NCI-H1105 (cell line): ENCODE data around the gene RNASE12.
"Not testable (repeated sequence)": the region's sequence is repeated elsewhere in the genome, so short reads cannot be mapped to it uniquely, and the experiment has no call there.

Experiments
- DNase-seq: peaks from one replicate; lab custom pipeline; 2025; lab: John Stamatoyannopoulos, UW

Gene RNASE12

DNA sequence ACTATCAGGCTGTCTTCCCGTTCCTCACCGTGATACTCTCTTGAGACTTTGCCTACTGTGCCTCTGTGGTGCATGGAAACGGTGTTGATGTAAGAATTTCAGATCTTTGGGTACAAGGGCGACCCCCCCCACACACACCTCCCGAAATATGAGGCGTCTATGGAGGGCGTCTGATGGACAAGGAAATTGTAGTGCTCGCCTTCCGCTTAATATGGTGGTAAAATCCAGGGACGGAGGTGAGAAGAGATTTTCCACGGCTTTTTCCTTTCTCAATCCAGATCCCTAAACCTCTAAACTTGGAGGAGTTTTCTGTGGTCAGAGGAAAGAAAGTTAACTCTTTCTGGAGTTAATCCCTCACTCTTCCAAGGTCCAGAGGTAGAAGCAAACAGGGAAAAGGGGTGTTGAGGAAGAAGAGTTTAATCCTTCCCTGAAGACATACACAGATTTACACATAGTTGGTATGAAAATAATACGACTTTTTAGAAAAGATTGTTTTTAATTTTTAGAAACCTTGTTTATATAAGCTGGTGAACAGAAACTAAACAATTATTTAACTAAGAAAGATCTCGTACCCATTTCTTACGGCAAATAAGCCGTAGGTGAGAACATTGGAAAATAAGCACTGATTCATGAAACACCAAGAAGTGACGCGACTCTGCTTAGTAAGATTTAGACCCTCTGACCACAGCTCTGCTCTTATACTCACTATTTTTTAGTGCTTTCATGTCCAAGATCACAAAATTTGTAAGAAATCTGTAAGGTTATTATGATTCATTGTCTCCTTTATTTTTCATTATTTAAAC lies 23.1 kb upstream of the RNASE12 start:
- DNase-seq = no peak

DNA sequence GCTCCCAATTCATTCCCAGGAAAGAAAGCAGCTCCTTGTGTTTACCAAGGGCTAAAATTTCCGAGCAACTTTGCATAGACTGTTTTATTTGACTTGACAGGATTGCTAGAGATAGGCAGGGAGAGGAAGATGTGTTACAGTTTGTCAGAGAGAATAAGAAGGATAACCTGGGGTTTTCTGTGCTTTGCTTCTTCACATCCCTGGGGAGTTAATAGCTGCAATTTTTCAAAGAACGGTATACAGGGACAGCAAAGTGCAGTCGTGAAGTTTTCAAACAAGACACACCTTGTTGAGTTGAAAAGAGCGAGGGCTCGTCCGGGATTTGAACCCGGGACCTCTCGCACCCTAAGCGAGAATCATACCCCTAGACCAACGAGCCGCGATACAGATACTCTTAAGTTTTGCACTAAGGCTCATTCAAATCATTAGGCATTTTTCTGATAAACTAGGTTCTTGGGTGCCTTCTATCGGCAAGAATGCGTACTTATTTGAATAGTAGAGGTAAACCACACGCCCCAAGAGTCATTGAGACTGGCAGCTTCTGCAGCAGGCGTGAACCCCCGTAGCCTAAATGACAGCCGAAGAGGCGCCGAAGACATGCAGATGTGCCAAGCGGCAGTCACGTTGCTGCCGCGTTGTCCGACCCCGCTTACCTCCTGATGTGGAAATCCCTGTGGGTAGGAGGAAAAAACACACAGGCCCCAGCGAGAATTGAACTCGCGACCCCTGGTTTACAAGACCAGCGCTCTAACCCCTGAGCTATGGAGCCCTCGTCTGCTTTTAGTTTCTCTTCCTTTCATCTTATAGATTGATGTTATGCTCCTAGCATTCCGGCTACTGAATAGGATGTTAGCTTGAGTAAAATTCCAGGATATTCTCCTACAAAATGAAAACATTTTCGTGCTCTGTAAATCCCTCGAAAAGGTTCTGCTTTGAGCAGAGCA lies 22.2 kb upstream of the RNASE12 start:
- DNase-seq = peak; percentile 93

DNA sequence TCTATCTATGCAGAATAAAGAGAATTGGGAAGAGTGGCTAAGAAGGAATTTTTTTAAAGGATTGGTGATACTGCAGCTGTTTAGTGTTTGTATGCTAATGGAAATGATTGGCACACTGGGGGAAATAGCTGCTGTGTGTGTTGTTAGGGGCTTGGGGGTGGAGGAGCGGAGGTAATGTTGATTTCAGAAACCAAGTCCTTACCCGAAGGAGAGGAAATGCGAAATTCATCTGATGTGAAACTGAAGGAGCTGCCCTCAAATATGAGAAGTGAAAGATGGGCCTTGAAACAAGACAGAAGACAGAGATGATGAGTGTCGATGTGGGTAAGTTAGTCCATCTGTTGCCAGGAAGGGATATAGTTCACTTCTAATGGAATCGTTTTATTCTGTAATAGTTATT lies 21.2 kb upstream of the RNASE12 start:
- no peak for DNase-seq

DNA sequence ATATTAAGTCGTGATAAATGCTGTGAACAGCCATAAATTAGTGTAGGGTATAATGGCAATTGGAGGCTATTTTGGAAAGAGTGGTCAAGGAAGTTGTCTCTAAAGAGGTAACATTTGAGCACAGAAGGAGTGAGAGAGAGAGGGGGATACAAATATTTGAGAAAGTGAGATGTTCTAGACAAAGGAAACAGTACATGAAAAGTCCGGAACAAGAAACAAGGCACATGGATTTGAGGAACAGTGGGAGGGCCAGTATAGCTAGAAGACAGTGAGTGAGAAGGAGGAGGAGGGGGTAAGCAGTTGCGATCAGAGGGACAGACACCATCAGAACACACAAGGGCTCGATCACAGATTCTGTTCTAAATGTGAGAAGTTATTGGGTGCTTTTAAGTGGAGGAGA lies 20.1 kb upstream of the RNASE12 start:
- DNase-seq = no peak

DNA sequence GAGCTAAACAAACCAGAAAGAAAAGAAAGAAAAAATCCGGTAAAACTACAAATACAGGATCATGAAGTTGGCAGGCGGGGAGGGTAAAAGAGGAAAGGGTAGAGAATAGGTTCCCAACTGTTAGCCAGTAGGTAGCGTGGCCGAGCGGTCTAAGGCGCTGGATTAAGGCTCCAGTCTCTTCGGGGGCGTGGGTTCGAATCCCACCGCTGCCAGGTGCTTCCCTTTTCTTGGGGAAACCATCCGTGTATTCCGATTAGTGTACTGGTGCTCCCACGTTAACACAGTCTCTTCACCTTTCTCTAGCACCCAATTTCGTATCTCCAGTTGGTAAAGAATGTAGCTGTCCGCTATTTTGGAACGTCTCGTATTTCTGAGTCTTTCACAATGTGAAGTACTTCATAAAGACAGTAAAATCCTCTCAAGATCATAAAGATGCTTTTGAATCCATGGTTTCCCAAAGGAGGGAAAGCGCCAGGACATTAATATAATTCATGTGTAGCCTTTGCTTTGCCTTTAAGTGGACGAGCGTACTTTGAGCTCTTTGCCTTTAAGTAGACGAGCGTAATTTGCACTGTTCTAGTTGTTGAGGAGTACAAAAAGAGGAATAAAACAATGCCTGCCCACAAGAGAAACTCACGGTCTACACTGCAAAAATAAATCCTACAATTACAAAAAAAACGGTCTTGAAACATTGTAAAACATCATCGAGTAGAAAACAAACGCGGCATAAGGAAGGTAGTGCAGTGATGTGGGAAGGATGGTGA lies 19.0 kb upstream of the RNASE12 start:
- DNase-seq = peak; percentile 77

DNA sequence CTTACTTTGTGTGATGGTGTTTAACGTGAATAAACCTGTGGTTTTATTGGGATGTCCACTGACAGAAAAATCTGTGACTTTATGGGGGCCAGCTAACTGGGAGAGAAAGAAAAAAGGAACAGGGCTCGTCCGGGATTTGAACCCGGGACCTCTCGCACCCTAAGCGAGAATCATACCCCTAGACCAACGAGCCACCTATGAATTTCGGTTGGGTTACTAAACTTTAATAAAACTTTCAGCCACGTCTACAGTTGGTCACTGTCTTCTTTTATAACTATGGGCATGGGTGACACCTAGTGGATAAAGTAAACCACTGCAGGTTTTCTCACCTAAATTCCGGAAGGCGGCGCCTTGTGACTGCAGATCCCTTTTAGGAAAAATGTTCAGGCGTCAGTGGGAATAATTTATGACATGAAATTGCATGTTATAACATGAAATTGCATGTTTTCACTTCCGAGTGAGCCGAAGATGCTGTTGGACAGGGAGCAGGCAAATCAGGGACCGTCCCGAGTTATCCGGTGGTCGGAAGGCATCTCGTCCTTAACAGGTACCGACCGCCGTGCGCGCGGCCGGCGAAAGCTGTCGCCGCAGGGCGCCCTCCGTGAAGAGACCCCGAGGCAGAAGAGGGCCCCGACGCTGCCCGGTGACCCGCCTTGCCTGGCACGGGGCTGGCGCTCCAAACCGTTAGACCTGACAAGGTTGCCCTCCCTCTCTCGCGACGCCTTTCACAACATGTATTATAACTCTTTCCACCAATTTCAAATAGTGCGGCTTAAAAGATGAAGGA lies 18.2 kb upstream of the RNASE12 start:
- peak; percentile 79 for DNase-seq

DNA sequence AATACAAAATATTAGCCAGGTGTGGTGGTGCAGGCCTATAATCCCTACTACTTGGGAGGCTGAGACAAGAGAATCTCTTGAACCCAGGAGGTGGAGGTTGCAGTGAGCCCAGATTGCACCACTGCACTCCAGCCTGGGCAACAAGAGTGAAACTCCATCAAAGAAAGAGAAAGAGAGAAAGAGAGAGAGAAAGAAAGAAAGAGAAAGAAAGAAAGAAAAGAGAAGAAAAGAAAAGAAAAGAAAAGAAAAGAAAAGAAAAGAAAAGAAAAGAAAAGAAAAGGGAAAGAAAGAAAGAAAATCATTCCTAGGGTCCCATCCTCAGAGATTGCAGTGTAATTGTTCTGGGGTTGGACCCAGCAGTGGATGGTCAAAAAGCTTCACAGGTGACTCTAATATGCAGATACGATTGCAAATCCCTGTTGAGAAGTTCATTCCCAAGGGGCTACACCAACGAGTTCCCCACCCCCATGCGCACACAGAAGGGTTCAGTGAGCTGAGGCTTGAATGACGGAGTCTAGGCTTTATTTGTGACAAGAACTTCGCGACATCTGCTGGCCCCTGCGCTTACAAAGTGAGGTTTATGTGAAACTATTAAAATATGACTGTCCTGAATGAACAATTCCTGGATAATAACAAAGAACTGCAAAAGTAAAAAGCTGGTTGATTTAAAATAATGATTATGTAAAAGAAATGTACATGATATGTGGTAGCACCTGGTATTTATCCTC lies 17.4 kb upstream of the RNASE12 start:
- DNase-seq = no peak

DNA sequence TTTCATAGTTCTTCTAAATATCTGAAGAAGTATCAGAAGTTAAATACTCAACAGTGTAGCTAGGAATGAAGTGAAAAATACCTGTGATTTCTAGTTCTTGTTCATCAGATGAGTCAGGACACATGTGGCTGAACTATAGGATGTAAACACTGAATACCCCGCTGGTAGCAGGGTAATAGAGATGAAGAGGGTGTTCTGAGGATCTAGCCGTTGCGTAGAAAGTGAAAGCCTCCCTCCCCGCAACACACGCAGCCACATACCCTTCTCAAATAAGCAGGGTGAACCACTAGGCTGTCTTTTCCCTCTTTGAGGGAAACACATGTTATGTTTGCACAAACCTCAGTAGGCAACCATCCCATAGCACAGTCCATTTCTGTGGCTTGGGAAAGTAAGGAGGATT lies 16.4 kb upstream of the RNASE12 start:
- no peak for DNase-seq

DNA sequence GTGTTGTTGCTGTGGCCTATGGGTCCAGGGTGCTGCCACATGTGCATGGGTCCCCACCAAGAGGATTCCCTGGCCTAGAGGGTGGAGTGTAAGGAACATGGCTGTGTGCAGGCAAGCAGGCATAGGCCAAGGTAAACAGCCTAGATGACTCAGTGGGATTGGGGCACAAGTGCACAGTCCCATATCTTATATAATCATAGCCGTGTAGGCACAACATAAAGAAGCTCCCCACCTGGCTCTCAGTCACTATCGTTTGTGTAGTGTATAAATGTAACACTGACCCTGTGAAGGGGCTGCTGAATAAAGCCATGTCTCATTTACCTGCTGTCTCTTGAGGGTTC lies 15.7 kb upstream of the RNASE12 start:
- no peak for DNase-seq

DNA sequence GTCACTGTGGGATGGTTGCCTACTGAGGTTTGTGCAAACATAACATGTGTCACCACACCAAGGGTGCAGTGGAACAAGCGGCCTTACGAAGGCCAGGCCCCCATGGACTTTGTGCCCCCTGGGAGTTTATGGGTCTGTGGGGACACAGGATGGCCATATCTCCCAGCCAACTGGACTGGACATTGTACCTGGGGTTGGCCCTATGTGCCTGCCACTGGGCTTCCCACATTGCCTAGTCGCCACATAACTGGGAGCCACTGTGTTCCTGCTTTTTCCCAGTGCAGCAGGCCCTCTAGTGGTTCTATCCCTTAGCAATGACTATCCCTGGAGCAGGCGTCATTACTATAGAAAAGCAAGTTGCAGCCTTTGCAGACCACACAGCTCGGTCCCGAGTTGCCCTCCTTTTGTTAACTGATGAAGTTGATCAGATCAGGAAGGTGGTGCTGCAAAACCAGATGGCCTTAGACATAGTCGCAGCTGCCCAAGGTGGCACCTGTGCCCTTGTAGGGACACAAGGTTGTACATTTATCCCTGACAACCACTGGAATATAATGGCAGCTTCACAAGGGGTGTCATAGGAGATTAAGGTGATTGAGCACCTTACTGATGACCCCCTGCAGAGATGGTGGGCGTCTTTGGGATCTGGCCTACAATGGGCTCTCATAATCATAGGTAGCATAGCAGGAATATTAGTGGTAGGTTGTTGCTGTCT lies 15.2 kb upstream of the RNASE12 start:
- DNase-seq = no peak

DNA sequence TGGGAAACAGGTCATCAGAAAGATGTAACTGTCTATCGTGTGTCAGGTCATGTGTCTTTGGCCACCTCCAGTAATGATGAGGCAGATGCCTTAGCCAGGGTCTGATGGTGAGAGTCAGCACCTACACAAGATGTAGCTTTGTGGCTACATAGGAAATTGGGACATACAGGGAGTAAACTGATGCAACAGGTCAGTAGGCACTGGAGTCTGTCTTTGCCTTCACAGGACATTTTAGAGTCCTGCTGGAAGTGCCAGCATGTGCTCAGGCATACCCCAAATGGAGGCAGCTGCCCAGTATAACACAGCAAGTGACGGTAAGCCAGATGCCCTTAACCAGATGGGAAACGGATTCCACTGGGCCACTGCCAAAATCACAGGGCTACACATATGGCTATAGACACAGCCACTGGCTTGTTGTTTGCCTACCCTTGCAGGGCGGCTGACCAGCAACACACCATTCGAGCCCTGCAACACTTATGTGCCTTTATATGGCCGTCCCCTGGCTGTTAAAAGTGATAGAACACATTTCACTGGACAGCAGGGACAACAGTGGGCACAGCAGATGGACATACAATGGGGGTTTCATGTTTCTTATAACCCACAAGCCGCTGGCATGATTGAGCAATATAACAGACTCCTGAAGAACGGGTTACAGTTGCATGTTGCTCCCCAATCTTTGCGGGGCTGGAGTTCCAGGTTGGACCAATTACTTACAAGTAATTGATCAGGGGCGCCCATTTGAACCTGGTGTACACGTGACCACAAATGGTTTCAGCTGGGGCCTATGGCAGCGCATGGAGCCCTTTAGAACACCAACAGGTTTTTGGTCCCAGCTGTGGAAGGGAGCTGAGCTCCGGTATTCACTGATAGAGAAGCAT lies 12.9 kb upstream of the RNASE12 start:
- DNase-seq = no peak

DNA sequence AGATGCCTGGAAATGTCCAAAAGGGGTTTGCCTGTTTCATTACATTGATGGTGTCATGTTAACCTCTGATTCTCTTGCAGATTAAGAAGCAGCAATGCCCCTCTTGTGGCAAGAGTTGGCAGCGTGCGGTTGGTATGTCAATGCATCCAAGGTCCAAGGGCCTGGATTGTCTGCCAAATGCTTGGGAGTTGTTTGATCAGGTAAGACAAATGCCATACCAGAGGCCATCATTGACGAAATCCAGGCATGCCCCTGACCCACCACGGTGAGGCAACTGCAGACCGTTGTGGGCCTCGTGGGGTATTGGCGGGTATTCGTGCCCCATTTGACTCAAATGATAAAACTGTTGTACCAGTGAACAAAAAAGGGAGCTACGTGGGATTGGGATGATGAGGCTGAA lies 11.4 kb upstream of the RNASE12 start:
- DNase-seq = no peak

DNA sequence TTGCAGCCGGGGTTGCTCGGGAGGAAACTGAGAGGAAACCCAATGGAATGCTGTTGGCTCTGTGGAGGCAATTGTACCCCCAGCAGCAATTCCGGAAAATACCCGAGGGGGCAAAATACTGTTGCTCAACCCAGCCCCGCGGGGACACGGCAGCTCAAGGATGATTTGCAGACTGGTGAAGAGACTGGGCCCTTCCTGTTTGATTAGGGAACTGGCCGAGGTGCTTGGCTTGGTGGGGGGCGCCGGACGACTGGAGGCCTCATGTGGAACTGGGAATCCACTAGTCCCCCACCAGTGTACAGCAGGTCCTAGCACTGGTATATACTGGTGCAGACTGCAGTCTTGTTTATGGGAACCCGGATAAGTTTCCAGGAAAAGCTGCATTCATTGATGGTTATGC lies 10.3 kb upstream of the RNASE12 start:
- DNase-seq = no peak

DNA sequence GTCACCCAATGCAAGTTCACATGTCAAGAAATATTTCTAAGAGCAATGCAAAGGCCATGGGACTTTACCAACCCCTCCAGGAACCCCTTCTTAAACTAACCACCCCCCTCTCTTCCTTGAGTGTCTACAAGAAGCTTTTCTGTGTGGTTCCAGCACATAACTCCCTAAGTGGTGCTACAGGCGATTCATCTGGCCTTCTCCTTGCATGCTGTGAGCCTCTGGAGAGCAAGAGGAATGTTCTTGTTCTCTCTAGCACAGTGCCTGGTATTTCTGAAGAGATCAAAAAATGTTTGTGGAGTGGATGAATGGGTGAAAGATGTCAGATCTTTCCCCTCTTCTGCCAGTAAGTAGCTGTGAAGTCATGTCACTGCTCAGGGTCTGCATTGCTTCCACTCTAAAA lies 5.9 kb upstream of the RNASE12 start:
- DNase-seq = no peak

DNA sequence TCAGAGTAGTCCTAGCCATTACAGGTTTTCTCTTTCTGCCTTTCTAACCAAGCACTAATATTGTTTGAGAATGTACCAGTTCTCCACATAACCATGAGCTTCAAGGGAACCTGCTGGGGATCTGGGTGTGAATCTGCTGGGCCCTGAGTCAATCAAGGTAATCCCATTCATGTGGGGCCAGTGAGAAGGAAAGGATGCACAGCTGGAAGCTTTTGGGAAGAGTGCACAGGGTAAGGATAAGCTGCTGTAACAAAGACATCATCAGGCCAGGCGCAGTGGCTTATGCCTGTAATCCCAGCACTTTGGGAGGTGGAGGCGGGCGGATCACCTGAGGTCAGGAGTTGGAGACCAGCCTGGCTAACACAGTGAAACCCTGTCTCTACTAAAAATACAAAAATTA lies 4.5 kb upstream of the RNASE12 start:
- not testable (repeated sequence) for DNase-seq

DNA sequence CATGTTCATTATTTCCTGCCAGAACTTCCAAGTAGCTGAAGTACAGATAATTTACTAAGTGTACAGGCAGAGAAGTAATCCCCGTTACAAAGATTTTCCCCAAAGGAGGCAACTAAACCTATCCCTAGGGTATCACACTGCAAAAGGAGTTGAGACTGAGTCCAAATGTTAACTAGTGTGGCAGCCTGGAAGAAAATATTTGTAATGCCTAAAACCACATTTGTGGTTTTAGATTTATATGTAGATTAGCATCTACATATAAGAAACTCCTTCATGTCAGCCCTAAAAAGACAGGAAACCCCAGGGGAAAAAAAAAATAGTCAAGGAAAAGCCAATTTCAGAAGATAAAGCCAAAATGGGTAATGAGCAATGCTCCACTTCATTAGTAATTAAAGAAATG lies 1.4 kb upstream of the RNASE12 start:
- no peak for DNase-seq

DNA sequence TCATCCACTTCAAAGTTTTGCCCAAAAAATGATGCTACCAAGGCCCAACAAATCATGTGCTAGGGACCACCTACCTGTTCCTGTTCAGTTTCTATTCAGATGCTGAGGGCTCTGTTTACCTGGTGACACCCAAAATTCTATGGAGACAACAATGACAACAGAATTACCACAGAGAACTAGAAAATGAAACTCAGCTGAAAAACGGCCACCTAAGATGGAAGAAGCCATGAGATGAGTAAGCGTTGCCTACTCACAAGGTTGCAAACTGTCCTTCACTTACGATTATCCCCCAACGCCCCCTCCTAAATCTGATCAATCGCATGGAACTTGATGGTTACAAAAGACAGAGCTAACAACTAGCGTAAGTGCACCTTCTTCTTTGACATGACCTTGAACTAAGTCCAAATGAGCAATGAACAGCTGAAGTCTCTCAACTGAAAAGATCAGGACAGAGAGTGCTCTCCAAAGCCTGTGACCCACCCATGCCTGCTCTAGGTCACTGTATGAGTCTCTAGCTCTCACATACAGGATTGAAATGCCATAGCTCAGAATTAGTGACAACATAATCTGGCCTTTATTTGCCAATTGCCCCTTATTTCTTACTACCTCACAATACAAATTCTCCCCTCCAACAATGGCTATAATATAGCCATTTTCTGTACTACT lies 3.6 kb downstream of the RNASE12 start, which contains the start of gene RNASE11:
Gene RNASE11, minus strand, starts transcription at position 513 of the 666 bp plus-strand sequence.
- DNase-seq = no peak

DNA sequence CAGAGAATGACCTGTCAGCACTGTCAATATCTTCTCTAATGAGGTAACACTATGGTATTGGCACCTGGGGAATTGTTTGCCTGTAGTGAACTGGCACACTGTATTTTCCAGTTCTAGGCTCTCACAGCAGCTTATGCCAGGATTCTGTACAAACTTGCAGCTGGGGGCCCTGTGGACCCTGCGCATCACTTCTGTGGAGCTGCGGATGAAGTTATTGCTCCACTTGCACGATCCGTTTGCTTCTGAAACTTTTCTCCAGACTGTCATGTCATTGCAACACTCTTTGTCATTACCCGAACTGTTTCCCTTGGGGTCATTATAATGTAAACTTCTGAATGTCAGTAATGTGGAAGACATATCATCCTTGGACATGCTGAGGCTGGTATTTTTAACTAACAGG lies 7.3 kb downstream of the RNASE12 start:
- no peak for DNase-seq

DNA sequence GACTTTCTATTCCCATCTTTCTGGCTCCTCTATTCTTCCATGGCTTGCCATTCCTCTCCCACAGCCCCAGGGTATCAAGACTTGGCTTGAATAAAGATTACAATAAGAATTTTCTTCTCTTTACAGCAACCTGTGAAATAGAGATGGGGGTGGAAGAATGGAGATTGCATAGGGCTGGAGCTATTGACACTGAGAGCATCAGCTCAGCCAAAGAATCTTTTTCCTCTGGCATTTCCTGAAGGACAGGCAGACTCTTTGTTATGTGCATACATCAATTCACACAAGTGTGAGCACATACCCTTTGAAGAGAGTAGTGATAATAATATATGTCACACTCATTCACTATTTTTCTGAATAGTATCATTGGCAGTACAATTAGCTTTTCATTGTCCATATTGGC lies 8.0 kb downstream of the RNASE12 start:
- DNase-seq = no peak
